SK-N-SH treated with all-trans-retinoic acid at 6 μM for 48 hours (cell line): ENCODE measurements around the gene RPS15A.
"Not testable (repeated sequence)": the region's sequence is repeated elsewhere in the genome, so short reads cannot be mapped to it uniquely, and the experiment has no call there.

Experiments used
- ARNTL ChIP-seq: fragments of 450-650 bp; formaldehyde crosslinking; IDR thresholded peaks from 2 replicates; pipeline ENCODE4 v1.5.0; 2020; ENCODE audit warnings: low read depth, mild to moderate bottlenecking, moderate library complexity, borderline replicate concordance
- ESRRG ChIP-seq: fragments of 250-450 bp; sonication (Bioruptor Pico); IDR thresholded peaks from 2 replicates; pipeline ENCODE4 v1.6.1; 2021; ENCODE audit warnings: mild to moderate bottlenecking
- ISL1 ChIP-seq: fragments of 250-450 bp; sonication (Bioruptor Pico); IDR thresholded peaks from 2 replicates; pipeline ENCODE4 v2.1.2; 2022; ENCODE audit warnings: mild to moderate bottlenecking, moderate library complexity
- RARB ChIP-seq: fragments of 250-450 bp; sonication (Bioruptor Pico); IDR thresholded peaks from 2 replicates; pipeline ENCODE4 v1.8.0; 2021; ENCODE audit warnings: mild to moderate bottlenecking, moderate library complexity
- TF ChIP-seq, protein P1 (sequence below): fragments of 250-450 bp; sonication (Bioruptor Pico); IDR thresholded peaks from 2 replicates; pipeline ENCODE4 v1.5.1; 2020; ENCODE audit warnings: low read depth, mild to moderate bottlenecking, moderate library complexity

GRCh38 chr16:18756639-18757038 is 33.5 kb downstream of the RPS15A start:
- not testable (repeated sequence) for TF ChIP-seq ESRRG, ISL1, ARNTL, RARB (CRISPR knock-in tag)
- TF ChIP-seq, protein P1, sequence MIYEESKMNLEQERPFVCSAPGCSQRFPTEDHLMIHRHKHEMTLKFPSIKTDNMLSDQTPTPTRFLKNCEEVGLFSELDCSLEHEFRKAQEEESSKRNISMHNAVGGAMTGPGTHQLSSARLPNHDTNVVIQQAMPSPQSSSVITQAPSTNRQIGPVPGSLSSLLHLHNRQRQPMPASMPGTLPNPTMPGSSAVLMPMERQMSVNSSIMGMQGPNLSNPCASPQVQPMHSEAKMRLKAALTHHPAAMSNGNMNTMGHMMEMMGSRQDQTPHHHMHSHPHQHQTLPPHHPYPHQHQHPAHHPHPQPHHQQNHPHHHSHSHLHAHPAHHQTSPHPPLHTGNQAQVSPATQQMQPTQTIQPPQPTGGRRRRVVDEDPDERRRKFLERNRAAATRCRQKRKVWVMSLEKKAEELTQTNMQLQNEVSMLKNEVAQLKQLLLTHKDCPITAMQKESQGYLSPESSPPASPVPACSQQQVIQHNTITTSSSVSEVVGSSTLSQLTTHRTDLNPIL (CRISPR knock-in tag): not testable (repeated sequence)
